ENCODE measurements around the gene MSMP.

DNA sequence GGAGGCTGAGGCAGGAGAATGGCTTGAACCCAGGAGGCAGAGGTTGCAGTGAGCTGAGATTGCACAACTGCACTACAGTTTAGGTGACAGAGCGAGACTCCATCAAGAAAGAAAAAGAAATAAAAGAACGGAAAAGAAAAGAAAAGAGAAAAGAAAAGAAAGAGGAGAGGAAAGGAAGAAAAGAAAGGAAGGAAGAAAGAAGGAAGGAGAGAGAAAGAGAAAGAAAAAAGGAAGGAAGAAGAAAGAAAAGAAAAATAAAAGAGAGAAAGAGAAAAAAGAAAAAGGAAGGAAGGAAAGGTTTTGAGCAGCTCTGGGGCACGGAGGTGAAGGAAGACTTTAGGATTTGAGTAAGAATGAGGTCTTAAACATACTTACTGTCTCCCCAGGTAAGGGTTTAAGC lies 40.5 kb downstream of the MSMP start:
- TF ChIP-seq, protein P1, sequence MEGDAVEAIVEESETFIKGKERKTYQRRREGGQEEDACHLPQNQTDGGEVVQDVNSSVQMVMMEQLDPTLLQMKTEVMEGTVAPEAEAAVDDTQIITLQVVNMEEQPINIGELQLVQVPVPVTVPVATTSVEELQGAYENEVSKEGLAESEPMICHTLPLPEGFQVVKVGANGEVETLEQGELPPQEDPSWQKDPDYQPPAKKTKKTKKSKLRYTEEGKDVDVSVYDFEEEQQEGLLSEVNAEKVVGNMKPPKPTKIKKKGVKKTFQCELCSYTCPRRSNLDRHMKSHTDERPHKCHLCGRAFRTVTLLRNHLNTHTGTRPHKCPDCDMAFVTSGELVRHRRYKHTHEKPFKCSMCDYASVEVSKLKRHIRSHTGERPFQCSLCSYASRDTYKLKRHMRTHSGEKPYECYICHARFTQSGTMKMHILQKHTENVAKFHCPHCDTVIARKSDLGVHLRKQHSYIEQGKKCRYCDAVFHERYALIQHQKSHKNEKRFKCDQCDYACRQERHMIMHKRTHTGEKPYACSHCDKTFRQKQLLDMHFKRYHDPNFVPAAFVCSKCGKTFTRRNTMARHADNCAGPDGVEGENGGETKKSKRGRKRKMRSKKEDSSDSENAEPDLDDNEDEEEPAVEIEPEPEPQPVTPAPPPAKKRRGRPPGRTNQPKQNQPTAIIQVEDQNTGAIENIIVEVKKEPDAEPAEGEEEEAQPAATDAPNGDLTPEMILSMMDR (IDR thresholded peaks at IDR 0.05; ENCODE audit: extremely low read depth in 1 of 2, insufficient read depth in 1 of 2, low read depth in 1 of 2, low read length in 2 of 2), result no peak
- TF ChIP-seq POLR2A (IDR thresholded peaks at IDR 0.05; ENCODE audit: low read depth, low read length), result no peak
- no peak for TF ChIP-seq MYC (IDR thresholded peaks at IDR 0.05; ENCODE audit: low read depth, low read length)
